Activated T-cell treated with anti-CD3 and anti-CD28 coated beads, Interleukin-2, amount 50 U/mL, for 24 hours (primary cell): ENCODE measurements around the gene SLA2.
"Not testable (repeated sequence)": the region's sequence is repeated elsewhere in the genome, so short reads cannot be mapped to it uniquely, and the experiment has no call there.

ENCODE experiments used
- DNase-seq: peaks from one replicate; pipeline ENCODE4 v3.0.0-alpha.2; 2020
- H3K27ac Mint-ChIP-seq: 2 replicates; pipeline ENCODE4 v1.8.0; 2020; ENCODE audit warnings: mild to moderate bottlenecking, mixed read lengths
- H3K27me3 Mint-ChIP-seq: 2 replicates; pipeline ENCODE4 v1.8.0; 2020; ENCODE audit warnings: mixed read lengths
- H3K36me3 Mint-ChIP-seq: 2 replicates; pipeline ENCODE4 v1.8.0; 2020; ENCODE audit warnings: low read depth, mixed read lengths
- H3K4me1 Mint-ChIP-seq: 2 replicates; pipeline ENCODE4 v1.8.0; 2020; ENCODE audit warnings: low read depth, mixed read lengths
- H3K4me3 Mint-ChIP-seq: 2 replicates; pipeline ENCODE4 v1.8.0; 2020; ENCODE audit warnings: mild to moderate bottlenecking, moderate library complexity, mixed read lengths
- H3K9me3 Mint-ChIP-seq: 2 replicates; pipeline ENCODE4 v1.8.0; 2020; ENCODE audit warnings: mixed read lengths

Gene SLA2

DNA sequence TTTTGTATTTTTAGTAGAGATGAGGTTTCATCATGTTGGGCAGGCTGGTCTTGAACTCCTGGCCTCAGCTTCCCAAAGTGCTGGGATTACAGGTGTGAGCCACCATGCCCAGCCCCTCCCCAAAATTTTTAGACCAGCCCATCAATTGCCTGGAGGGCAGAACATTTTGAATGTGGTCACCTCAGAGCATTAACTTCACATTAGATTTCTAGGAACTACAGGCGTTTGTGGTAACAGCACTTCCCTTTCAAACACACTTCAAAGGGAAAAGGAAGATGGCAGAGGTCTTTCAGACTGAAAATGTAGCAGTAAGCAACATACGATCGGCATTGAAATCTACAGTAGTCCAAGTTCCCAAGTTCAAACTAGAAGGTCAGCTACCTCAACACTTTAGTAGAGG is 12.3 kb upstream of the SLA2 start:
- no peak for DNase-seq
- peak overlapping the region; percentile 23 for H3K4me3 Mint-ChIP-seq
- peaks cover 31% of the 10 kb centered on the region for H3K36me3 Mint-ChIP-seq
- H3K9me3 Mint-ChIP-seq, result no peaks in the 10 kb centered on the region
- peaks cover 18% of the 10 kb centered on the region for H3K4me1 Mint-ChIP-seq
- H3K27me3 Mint-ChIP-seq, result no peaks in the 10 kb centered on the region
- H3K27ac Mint-ChIP-seq, result peak overlapping the region; percentile 45

DNA sequence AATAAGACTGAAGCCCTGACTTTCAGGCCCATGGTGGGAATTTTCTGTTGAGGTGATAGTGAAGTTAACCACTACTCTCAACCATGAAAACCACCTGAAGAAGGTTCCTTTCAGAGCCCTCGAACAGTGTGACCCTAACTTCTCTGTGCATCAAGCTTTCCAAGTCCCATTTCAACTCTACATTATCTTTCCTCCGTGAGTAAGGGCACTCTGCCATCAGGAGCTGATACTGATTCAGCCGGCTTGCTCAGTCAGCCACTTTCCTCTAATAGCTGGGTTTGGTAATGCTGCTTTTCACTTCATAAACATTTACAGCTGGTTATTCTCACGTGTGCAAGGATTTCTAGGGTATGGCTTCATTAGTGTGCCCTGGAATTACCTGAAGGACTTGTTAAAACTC is 10.7 kb upstream of the SLA2 start:
- Mint-ChIP-seq H3K9me3 (no peaks in the 10 kb centered on the region), H3K4me1 (peaks cover 18% of the 10 kb centered on the region), H3K36me3 (peaks cover 42% of the 10 kb centered on the region), H3K27ac (no peak overlapping the region), H3K4me3 (no peak overlapping the region), H3K27me3 (no peaks in the 10 kb centered on the region)
- no peak for DNase-seq

DNA sequence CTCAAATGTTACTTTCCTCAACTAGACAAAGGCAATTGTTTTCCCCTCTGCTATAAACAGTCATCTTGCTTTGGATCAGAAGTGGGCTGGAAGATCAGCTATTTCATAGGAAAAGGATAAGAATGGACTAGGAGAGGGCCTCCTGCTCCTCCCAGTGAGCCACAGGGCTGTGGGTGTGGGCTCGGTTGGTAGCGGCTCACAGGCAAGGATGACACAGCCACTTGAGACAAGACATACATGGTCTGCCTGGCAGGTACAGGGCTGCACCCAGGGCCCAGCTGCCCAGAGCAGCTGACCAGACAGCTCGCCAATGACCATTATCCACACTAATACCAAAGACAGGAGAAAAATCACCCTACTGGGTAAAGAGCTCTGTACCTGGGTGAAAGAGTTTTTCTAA is 9.0 kb upstream of the SLA2 start:
- H3K4me3 Mint-ChIP-seq, result no peak overlapping the region
- H3K4me1 Mint-ChIP-seq, result peaks cover 18% of the 10 kb centered on the region
- no peak for DNase-seq
- no peaks in the 10 kb centered on the region for H3K27me3 Mint-ChIP-seq
- H3K27ac Mint-ChIP-seq, result no peak overlapping the region
- no peaks in the 10 kb centered on the region for H3K9me3 Mint-ChIP-seq
- peaks cover 45% of the 10 kb centered on the region for H3K36me3 Mint-ChIP-seq

DNA sequence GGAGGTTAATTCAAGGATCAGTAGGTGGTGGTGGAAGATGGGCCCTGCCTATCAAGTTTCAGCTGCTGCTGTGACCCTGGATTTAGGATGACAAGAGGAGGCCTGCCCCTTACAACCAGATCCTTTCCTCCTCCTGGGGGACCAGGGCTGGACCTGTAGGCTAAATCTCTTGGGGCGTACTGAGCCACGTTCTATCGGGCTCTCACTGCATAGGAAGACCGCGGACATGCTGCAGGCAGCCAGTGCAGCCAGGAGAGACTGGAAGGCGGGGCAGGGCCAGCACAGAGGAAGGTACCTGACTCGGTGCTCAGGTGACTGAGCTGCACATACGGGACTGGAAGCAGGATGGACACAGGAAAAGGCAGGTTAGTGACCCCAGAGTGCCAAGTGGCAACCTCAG is 8.5 kb upstream of the SLA2 start:
- Mint-ChIP-seq H3K4me1 (peaks cover 18% of the 10 kb centered on the region), H3K27me3 (no peaks in the 10 kb centered on the region), H3K4me3 (no peak overlapping the region), H3K27ac (no peak overlapping the region), H3K36me3 (peaks cover 44% of the 10 kb centered on the region), H3K9me3 (no peaks in the 10 kb centered on the region)
- DNase-seq, result no peak

DNA sequence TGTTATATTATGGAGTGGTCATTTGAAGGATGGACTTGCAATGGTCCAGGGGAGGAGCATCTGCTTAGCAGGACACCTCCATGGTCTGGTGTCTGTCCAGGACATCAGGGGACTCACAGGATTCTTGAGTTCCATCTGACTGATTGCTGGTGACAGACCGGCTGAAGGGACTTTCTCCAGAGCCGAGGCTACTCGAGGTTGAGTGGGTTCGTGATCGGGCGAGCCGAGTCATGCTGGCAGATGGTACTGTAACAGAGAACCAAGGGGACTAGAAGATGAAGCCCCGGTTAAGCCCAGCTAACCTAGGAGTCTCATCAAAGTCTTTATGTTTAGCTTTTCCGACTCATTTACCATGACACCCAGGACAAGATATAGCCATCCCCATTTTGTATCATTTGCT is 7.5 kb upstream of the SLA2 start:
- no peak for DNase-seq
- peaks cover 11% of the 10 kb centered on the region for H3K4me1 Mint-ChIP-seq
- H3K9me3 Mint-ChIP-seq, result no peaks in the 10 kb centered on the region
- H3K27me3 Mint-ChIP-seq, result no peaks in the 10 kb centered on the region
- H3K27ac Mint-ChIP-seq, result no peak overlapping the region
- H3K4me3 Mint-ChIP-seq, result no peak overlapping the region
- peaks cover 44% of the 10 kb centered on the region for H3K36me3 Mint-ChIP-seq

DNA sequence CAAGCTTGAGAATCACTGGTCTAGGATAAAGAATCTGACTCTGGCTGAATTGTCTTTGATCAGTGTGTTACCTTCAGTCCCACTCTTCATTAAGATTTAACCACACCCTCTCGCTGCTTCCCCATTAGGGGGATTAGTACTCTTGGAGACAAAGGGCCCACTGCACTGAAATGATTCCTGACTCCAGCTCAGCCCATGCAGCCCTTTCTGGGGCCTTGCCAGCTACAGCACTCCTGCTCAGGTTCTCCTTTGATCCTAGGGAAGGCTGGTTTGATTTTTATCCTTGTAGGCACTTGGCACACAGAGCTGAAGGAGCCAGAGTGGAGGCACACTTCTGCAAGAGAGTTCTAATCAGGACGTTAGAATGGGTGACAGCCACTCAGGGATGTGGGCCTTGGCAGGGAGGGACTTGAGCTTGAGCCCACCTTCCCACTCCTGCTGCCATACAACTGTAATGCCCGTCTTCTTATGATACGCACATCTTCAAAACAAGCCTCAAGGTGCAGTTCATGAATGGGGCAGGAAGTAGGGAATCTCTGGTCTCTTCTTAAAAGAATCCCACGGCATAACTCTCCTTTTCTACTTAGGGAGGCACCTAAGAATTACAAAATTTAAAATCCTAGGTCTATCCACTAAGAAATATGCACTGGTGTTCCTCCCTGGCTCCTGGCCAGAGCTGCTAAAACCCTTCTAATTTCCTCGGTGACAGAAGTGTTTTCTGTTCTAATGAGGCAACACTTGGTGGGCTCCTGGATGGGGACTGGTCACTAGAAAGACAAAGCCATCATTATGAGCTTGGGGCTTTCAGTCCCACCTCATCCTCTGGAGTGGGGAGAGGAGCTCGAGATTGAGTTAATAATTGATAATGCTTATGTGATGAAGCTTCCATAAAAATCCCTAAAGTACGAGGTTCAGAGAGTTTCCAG is 1.5 kb upstream of the SLA2 start:
- Mint-ChIP-seq H3K4me3 (peak overlapping the region; percentile 50), H3K27me3 (no peaks in the 10 kb centered on the region), H3K9me3 (no peaks in the 10 kb centered on the region), H3K36me3 (peaks cover 41% of the 10 kb centered on the region), H3K27ac (peak overlapping the region; percentile 100), H3K4me1 (peaks cover 42% of the 10 kb centered on the region)
- no peak for DNase-seq

DNA sequence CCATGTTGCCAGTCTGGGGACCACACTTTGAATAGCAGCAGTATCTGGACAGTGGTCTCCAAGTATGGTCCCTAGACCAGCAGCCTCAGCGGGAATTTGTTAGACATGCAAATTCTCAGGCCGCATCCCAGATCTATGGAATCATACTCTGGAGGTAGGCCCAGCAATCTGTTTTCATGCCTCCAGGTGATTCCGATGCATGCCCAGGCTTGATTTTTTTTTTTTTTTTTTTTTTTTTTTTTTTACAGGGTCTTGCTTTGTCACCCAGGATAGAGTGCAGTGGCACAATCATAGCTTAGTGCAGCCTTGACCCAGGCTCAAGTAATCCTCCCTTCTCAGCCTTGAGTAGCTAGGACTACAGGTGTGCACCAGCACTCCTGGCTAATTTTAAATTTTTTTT is 682 bp upstream of the SLA2 start:
- H3K27ac Mint-ChIP-seq, result peak overlapping the region; percentile 100
- no peaks in the 10 kb centered on the region for H3K9me3 Mint-ChIP-seq
- H3K27me3 Mint-ChIP-seq, result no peaks in the 10 kb centered on the region
- no peak for DNase-seq
- peaks cover 43% of the 10 kb centered on the region for H3K36me3 Mint-ChIP-seq
- peaks cover 49% of the 10 kb centered on the region for H3K4me1 Mint-ChIP-seq
- peak overlapping the region; percentile 92 for H3K4me3 Mint-ChIP-seq

DNA sequence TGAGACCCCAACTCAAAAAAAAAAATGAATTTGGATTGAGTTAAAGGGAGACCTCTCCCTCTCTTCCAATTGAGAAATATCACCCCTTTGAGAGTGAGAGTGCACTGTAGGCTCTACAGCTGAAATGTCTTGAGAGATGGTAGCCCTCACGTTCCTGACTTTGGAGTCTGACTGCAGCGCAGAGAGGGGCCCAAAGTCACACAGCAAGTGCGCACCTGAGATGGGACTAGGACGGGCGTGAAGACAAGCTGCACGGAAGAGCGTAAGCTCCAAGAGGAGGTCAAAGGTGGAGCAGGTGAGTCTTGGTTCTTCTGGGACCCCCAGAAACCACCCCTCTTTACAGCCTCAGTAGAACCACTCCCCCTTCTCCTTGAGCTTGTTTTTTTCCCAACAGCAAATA is 643 bp downstream of the SLA2 start:
- H3K4me3 Mint-ChIP-seq, result peak overlapping the region; percentile 92
- peaks cover 53% of the 10 kb centered on the region for H3K4me1 Mint-ChIP-seq

DNA sequence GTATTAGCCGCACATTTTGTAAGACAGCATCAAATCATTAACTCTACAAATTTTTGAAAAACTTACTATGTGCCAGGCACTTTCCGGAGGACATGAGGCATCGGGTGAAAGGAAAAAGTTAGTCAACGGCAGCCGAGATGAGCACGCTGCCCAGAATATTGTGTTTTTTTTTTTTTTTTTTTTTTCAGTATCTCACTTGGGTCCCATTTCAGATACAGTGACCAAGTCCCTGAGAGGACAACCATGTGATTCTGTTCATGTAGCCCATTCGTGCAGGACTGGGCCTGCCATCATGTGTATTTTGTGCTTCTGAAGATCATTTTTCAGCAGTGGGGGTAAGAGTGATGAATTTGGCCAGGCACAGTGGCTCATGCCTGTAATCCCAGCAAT is 1.3 kb downstream of the SLA2 start:
- DNase-seq, result peak; percentile 62
- Mint-ChIP-seq H3K4me1 (peaks cover 53% of the 10 kb centered on the region), H3K27me3 (no peaks in the 10 kb centered on the region), H3K4me3 (peak overlapping the region; percentile 92), H3K36me3 (peaks cover 57% of the 10 kb centered on the region), H3K9me3 (no peaks in the 10 kb centered on the region), H3K27ac (peak overlapping the region; percentile 100)

More for the DNA sequence above, 643 bp downstream of the SLA2 start:
- H3K9me3 Mint-ChIP-seq, result no peaks in the 10 kb centered on the region
- peak overlapping the region; percentile 100 for H3K27ac Mint-ChIP-seq
- H3K27me3 Mint-ChIP-seq, result no peaks in the 10 kb centered on the region
- DNase-seq, result peak; percentile 48
- H3K36me3 Mint-ChIP-seq, result peaks cover 51% of the 10 kb centered on the region

DNA sequence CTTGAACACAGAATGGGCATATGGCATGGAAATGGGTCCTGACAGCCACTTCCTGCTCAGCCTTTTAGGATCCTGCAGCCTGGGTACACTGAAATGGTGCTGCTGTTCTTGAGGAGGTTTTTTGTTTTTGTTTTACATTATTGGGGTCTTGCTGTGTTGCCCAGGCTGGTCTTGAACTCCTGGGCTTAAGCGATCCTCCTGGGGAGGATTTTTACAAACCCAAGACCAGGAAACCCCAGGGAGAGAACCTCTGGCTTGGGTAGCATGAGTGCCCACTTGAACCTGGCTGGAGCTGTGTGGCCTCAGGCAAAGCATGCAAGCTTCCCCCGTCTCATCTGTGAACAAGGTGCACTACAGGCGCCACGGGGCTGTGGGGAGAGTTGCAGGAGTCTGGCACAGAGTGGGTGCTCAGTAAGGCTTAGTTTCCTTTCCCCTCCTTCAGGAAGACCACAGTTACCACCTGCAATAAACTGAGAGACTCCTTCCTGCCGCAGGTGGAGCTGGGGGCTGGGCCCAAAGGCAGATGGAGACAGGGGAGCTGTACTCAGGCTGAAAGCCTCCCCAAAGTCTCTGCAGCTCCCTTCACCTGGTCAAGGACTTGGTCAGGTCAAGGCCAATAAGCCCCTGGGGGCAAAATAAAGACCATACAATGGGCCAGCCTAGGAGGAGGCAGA is 1.8 kb downstream of the SLA2 start:
- peak; percentile 84 for DNase-seq
- no peaks in the 10 kb centered on the region for H3K9me3 Mint-ChIP-seq
- peaks cover 54% of the 10 kb centered on the region for H3K4me1 Mint-ChIP-seq
- H3K27ac Mint-ChIP-seq, result peak overlapping the region; percentile 100
- no peaks in the 10 kb centered on the region for H3K27me3 Mint-ChIP-seq
- H3K4me3 Mint-ChIP-seq, result peak overlapping the region; percentile 92
- peaks cover 61% of the 10 kb centered on the region for H3K36me3 Mint-ChIP-seq

DNA sequence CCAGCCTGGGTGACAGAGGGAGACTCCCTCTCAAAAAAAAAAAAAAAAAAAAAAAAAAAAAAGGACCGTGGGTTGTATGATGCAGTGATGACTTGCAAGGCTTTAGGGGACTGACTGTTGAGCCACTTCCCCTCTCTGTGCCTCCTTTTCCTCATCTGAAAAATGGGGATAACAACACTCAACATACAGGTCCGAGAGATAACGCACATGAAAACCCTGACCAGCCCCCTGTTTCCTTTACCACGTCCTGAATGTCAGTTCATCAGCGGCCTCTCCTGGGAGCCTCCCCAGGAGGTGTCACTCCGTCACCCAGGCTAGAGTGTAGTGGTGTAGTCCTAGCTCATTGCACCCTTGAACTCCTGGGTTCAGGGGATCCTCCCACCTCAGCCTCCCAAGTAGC is 3.9 kb downstream of the SLA2 start:
- peaks cover 81% of the 10 kb centered on the region for H3K36me3 Mint-ChIP-seq
- peaks cover 56% of the 10 kb centered on the region for H3K4me1 Mint-ChIP-seq
- H3K9me3 Mint-ChIP-seq, result no peaks in the 10 kb centered on the region

DNA sequence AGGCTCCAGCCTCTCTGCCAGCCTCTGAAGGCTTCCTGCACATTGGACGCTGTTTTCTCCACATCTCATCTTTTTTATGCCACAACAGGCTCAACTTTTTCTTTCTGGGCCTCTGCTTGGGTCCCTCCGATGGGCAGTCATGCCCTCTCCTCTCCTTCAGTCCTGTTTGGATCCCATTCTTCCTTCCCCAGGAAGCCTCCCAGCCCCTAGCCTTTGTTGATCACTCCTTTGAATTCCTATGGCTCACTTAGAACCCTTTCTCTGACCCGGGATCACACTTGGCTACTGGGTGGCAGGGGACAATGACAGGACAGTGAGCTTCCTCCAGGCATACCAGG is 4.5 kb downstream of the SLA2 start:
- Mint-ChIP-seq H3K4me1 (peaks cover 52% of the 10 kb centered on the region), H3K9me3 (no peaks in the 10 kb centered on the region), H3K36me3 (peaks cover 87% of the 10 kb centered on the region), H3K27me3 (no peaks in the 10 kb centered on the region), H3K27ac (peak overlapping the region; percentile 90), H3K4me3 (no peak overlapping the region)
- DNase-seq, result no peak

More for the DNA sequence above, 3.9 kb downstream of the SLA2 start:
- no peak for DNase-seq
- Mint-ChIP-seq H3K4me3 (peak overlapping the region; percentile 92), H3K27ac (peak overlapping the region; percentile 100), H3K27me3 (no peaks in the 10 kb centered on the region)

DNA sequence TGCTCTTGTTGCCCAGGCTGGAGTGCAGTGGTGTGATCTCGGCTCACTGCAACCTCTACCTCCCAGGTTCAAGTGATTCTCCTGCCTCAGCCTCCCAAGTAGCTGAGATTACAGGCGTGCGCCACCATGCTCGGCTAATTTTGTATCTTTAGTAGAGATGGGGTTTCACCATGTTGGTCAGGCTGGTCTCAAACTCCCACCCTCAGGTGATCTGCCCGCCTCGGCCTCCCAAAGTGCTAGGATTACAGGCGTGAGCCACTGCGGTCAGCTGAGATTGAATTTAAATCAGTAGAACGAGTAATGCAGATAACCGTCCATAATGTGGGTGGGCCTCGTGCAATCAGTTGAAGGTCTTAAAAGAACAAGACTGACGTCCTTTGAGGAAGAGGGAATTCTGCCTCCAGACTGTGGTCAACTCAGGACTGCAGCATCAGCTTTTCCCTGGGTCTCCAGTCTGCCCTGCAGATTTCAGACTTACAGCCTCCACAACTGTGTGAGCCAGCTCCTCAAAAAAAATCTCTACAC is 7.1 kb downstream of the SLA2 start:
- Mint-ChIP-seq H3K27ac (peak overlapping the region; percentile 29), H3K36me3 (peaks cover 87% of the 10 kb centered on the region)
- not testable (repeated sequence) for H3K27me3 Mint-ChIP-seq

DNA sequence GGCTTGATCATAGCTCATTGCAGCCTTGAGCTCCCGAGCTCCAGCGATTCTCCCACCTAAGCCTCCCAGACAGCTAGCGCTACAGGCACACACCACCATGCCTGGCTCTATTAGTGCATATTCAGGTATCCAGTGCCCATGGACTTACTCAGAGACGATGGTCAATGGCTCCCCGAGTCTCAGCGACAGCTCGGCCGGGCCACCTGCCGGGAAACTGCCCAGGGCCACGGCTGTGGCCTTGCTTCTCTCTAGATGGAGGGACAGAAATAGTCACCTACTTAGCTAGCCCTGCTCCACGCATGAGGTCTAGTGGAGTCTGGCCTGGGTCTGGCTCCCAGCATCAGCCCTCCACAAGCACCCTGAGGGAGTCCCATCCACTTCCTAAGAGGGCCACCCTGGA is 11.7 kb downstream of the SLA2 start:
- DNase-seq, result no peak
- no peak overlapping the region for H3K4me3 Mint-ChIP-seq
- H3K4me1 Mint-ChIP-seq, result peaks cover 37% of the 10 kb centered on the region
- H3K27me3 Mint-ChIP-seq, result no peaks in the 10 kb centered on the region
- H3K9me3 Mint-ChIP-seq, result no peaks in the 10 kb centered on the region
- H3K36me3 Mint-ChIP-seq, result peaks cover 92% of the 10 kb centered on the region
- peak overlapping the region; percentile 86 for H3K27ac Mint-ChIP-seq

More for the DNA sequence above, 7.1 kb downstream of the SLA2 start:
- not testable (repeated sequence) for DNase-seq, H3K4me3 Mint-ChIP-seq, H3K9me3 Mint-ChIP-seq
- H3K4me1 Mint-ChIP-seq, result peaks cover 35% of the 10 kb centered on the region

DNA sequence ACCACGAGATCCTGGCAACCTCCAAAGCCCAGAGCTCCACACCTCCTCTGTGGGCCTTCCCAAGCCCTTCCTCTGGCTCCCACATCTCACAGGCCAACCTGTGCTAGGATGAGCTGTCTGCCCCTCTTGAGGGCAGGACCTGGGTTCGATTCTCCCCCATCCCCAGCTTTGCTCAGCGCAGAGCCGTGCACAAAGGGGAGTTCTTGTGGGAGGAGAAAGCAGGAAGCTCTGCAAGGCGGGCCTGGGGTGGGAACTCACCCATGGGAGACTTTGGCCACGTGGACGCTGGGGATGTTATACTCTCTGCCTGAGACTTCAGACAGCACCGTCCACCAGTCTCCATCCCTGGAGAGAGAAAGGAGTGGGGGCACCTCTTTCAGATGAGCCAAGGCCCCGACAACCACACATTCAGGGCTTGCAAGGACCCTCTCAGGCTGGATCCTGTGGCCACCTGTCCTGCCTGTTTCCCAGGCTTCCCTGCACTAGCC is 12.7 kb downstream of the SLA2 start:
- Mint-ChIP-seq H3K4me1 (peaks cover 37% of the 10 kb centered on the region), H3K9me3 (no peaks in the 10 kb centered on the region), H3K36me3 (peaks cover 92% of the 10 kb centered on the region), H3K27ac (peak overlapping the region; percentile 95), H3K4me3 (no peak overlapping the region), H3K27me3 (no peaks in the 10 kb centered on the region)
- no peak for DNase-seq
